Esophagus squamous epithelium (tissue), 5 donors: ENCODE results near the gene CFAP20DC. TPM values are rescaled to one million over a fixed set of nuclear protein-coding genes. Genes with fewer than 3 reads are reported as not detected.

Experiments
- DNase-seq: peaks from one replicate; lab custom pipeline; 2025; lab: John Stamatoyannopoulos, UW
- H3K27ac ChIP-seq, 4 donors: fragments of 200-600 bp; sonication (generic); one replicate each; pipeline ENCODE4 v1.5.1; 2016 to 2019; ENCODE audit warnings: mild to moderate bottlenecking in 1 of 4
- H3K27me3 ChIP-seq, 4 donors: fragments of 200-600 bp; sonication (generic); 1 replicate in 3 of 4; 2 replicates in 1 of 4; pipeline versions ENCODE4 v1.5.1 to v1.6.0; 2017 to 2021; ENCODE audit warnings: antibody characterized with exemption in 1 of 4
- H3K36me3 ChIP-seq, 3 donors: fragments of 200-600 bp; sonication (generic); one replicate each; pipeline ENCODE4 v1.5.1; 2016 to 2019
- H3K4me1 ChIP-seq, 3 donors: fragments of 200-600 bp; sonication (generic); one replicate each; pipeline ENCODE4 v1.5.1; 2017 to 2019
- H3K4me3 ChIP-seq, 4 donors: fragments of 200-600 bp; sonication (generic); 1 replicate in 3 of 4; 2 replicates in 1 of 4; pipeline ENCODE4 v1.5.1; 2016 to 2019; ENCODE audit warnings: mild to moderate bottlenecking in 2 of 4, moderate library complexity in 1 of 4
- H3K9me3 ChIP-seq, 3 donors: fragments of 200-600 bp; sonication (generic); one replicate each; pipeline ENCODE4 v1.5.1; 2016 to 2019
- POLR2A ChIP-seq, 4 donors: fragments of 450-650 bp; IDR thresholded peaks; one replicate each; pipeline ENCODE4 v1.6.1; 2017; ENCODE audit warnings: antibody characterized with exemption in 4 of 4, mild to moderate bottlenecking in 4 of 4, moderate library complexity in 3 of 4
- WGBS, 2 donors: methylation state at CpG; one replicate each; pipeline ENCODE4 v1.1.5; 2018; 5-methylcytosine and 5-hydroxymethylcytosine counted together
- intact Hi-C: fragments of 100-400 bp; cut with DNase I; formaldehyde crosslinking; loops from one replicate; pipeline ENCODE4 v1.15.0; 2022
- total RNA-seq, 4 donors: library from RNA; depleted of rRNA; stranded (reverse); fragments of >200 nt; gene quantifications; one replicate each; pipeline ENCODE4 v1.1.0, GENCODE V29; 2016
- TF ChIP-seq, protein P1 (sequence below), 6 experiments: fragments of 450-650 bp in 4 of 6; fragments of 200-600 bp in 2 of 6; sonication (generic) in 2 of 6; IDR thresholded peaks; one replicate each; pipeline ENCODE4 v1.5.1; 2016 to 2019; ENCODE audit warnings: antibody characterized with exemption in 6 of 6, mild to moderate bottlenecking in 4 of 6, moderate library complexity in 4 of 6
- donor health status: DM: yes; HTN: yes; CAD: no.

CFAP20DC gene
- total RNA-seq, 4 donors from 2014 or later: 9.8 to 15.5 (median 10.8) TPM

DNA sequence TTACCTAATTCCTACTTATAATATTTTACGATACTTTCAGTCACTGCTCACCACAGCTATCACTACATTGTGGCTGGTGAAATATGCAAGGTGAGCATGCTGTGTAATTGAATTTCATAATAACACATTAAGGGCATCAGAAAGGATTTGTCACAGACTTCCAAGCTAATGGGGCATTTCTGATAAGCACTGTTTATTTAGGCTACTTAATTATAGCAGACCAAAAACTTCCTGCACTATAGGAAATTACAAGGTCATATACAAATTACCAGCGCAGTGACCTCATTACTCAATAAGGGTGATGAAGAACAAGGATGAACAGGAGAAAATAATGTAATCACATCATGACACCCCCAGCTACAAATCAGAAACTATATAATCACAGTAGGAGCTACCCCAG lies 294.7 kb downstream of the CFAP20DC start:
- H3K9me3 ChIP-seq: no peaks in the 10 kb centered on the region

DNA sequence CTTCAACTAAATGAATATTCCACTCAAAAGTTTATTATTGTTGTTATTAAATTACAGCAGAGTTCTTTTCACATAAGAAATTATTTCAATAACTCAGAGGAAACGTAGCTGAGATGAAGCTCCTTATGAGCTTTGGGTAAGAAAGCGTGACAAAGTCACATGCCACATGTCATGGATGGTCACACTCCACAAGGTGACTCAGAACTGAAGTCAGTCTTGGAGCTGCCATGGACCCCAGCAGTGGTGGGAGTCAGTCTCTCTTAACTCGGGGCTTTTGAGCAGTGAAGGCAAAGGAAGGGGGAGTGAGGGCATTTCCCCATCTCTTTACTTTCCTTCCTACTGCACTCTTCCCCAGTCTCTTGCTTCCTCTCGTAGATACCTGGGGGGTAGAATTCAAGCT lies 295.8 kb downstream of the CFAP20DC start:
- H3K4me1 ChIP-seq: no peaks in the 10 kb centered on the region
- WGBS, 2 donors: 76 to 85% methylated on average over 3 to 4 of the region's 4 CpGs
- H3K36me3 ChIP-seq: no peaks in the 10 kb centered on the region
- no peak overlapping the region for H3K27ac ChIP-seq
- H3K27me3 ChIP-seq: no peaks in the 10 kb centered on the region
- intact Hi-C loops: no loop called here
- no peak for DNase-seq
- H3K4me3 ChIP-seq: no peak overlapping the region
- H3K9me3 ChIP-seq: no peaks in the 10 kb centered on the region
- TF ChIP-seq, protein P1, sequence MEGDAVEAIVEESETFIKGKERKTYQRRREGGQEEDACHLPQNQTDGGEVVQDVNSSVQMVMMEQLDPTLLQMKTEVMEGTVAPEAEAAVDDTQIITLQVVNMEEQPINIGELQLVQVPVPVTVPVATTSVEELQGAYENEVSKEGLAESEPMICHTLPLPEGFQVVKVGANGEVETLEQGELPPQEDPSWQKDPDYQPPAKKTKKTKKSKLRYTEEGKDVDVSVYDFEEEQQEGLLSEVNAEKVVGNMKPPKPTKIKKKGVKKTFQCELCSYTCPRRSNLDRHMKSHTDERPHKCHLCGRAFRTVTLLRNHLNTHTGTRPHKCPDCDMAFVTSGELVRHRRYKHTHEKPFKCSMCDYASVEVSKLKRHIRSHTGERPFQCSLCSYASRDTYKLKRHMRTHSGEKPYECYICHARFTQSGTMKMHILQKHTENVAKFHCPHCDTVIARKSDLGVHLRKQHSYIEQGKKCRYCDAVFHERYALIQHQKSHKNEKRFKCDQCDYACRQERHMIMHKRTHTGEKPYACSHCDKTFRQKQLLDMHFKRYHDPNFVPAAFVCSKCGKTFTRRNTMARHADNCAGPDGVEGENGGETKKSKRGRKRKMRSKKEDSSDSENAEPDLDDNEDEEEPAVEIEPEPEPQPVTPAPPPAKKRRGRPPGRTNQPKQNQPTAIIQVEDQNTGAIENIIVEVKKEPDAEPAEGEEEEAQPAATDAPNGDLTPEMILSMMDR (IDR thresholded peaks at IDR 0.05): no peak
- no peak for TF ChIP-seq POLR2A (IDR thresholded peaks at IDR 0.05)

More for the DNA sequence above, 294.7 kb downstream of the CFAP20DC start:
- Histone ChIP-seq H3K4me1 (no peaks in the 10 kb centered on the region), H3K27me3 (no peaks in the 10 kb centered on the region), H3K4me3 (no peak overlapping the region), H3K27ac (no peak overlapping the region), H3K36me3 (no peaks in the 10 kb centered on the region)
- intact Hi-C loops: no loop called here
- WGBS, 2 donors: 92 to 94% methylated on average over 2 of the region's 2 CpGs
- TF ChIP-seq, protein P1 (IDR thresholded peaks at IDR 0.05): no peak
- no peak for TF ChIP-seq POLR2A (IDR thresholded peaks at IDR 0.05)
- DNase-seq: no peak

DNA sequence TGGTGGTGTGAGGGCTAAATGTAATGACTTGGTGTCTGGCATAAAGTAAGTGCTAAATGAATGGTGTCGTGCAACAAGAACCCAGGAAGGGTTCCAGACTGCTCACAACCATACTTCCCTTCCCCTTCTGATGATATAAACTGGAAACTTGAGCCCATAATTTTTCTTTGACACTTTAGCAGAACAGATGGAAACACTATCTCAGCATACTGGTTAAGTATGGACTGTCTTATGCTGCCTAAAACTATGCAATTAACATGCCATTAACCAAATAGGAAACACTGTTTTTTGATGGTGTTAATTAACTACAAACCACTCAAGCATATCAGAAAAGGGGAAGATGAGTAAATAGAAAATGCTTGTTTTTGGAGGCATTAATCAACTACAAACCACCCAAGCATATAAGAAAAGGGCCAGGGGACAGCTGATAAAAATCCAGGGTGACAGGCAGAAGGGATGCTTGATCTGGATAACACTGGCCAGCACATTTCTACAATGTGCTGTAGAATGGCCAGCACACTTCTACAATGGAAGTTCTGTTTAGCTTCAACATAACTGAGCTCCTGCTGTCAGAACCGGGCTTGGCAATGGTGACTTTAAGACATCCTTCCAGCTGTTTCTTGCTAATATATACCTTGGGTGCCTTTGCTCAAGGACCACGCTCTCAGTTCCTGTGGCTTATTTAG lies 297.8 kb downstream of the CFAP20DC start:
- H3K9me3 ChIP-seq: no peaks in the 10 kb centered on the region
- no peak overlapping the region for H3K4me3 ChIP-seq
- no peak for TF ChIP-seq POLR2A (IDR thresholded peaks at IDR 0.05)
- TF ChIP-seq, protein P1 (IDR thresholded peaks at IDR 0.05): no peak
- H3K27ac ChIP-seq: no peak overlapping the region
- H3K36me3 ChIP-seq: no peaks in the 10 kb centered on the region
- intact Hi-C loops: no loop called here
- H3K27me3 ChIP-seq: no peaks in the 10 kb centered on the region
- no peak for DNase-seq
- 50 to 89% methylated on average over 3 of the region's 3 CpGs for WGBS, 2 donors
- H3K4me1 ChIP-seq: no peaks in the 10 kb centered on the region

DNA sequence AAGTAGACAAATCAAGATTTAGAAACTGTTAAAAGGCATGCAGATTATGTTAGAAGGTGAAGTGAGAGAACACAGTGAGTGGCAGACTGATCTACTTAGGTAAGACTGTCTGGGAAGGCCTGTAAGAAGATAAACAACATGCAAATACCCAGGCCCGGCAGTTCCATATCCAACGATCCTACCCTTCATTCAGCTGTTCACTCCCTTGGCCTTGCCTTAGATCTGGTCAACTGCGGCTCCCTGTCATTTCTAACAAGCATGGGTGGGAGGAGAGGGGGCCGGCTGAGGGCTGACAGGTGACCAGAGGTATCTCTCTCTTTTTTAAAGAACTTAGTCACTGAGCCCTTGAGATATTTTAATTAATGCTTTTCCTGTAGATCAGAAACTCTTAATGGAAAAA lies 298.6 kb downstream of the CFAP20DC start:
- Histone ChIP-seq H3K4me3 (no peak overlapping the region), H3K4me1 (no peaks in the 10 kb centered on the region), H3K27ac (no peak overlapping the region), H3K27me3 (no peaks in the 10 kb centered on the region), H3K36me3 (no peaks in the 10 kb centered on the region), H3K9me3 (no peaks in the 10 kb centered on the region)
- TF ChIP-seq POLR2A (IDR thresholded peaks at IDR 0.05): no peak
- TF ChIP-seq, protein P1 (IDR thresholded peaks at IDR 0.05): no peak
- 84 to 88% methylated on average over 4 of the region's 4 CpGs for WGBS, 2 donors
- DNase-seq: no peak
- intact Hi-C loops: no loop called here

DNA sequence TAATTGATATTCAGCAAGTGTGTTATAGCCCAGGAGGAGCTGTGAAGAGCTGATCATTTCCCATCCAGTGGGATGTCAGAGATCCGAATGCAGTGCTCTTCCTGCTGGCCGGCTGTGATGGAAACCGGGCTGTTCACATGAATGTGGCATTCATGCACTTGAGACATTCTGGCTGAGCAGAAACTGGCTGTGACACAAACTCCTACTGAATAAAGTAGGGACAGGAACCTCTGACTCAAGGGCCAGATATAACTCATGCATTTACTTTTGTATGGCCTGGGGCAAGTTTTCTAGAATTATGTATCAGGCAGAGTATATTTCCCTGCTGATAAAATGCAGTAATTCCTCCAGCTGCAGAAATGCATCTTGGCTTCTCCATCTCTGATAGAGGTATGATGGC lies 299.9 kb downstream of the CFAP20DC start:
- Histone ChIP-seq H3K36me3 (no peaks in the 10 kb centered on the region), H3K4me1 (no peaks in the 10 kb centered on the region), H3K27ac (no peak overlapping the region), H3K9me3 (no peaks in the 10 kb centered on the region), H3K4me3 (no peak overlapping the region), H3K27me3 (no peaks in the 10 kb centered on the region)
- no peak for DNase-seq
- TF ChIP-seq POLR2A (IDR thresholded peaks at IDR 0.05): no peak
- TF ChIP-seq, protein P1 (IDR thresholded peaks at IDR 0.05): no peak
- intact Hi-C loops: no loop called here
- 66 to 84% methylated on average over 3 of the region's 3 CpGs for WGBS, 2 donors
